ENCODE measurements around the gene ARSG.
A peak's percentile ranks its signal among the peaks of the same experiment; 100 is the strongest.
"Not testable (repeated sequence)": the region's sequence is repeated elsewhere in the genome, so short reads cannot be mapped to it uniquely, and the experiment has no call there.

Gene ARSG

GRCh38 chr17:68290955-68291835, at the start of gene ARSG, which contains the start of gene SLC16A6:
Gene ARSG (plus strand): TSS chr17:68291495. CDS start chr17:68307494, 15,999 bp downstream.
Gene SLC16A6 (minus strand): TSS chr17:68291127. CDS start chr17:68278320, 12,807 bp downstream.
- peak; percentile 59 to 63 for DNase-seq (ENCODE audit: low read depth in 2 of 2)

- no peak for DNase-seq (ENCODE audit: low read depth in 2 of 2)
These were observed 44.8 kb upstream of the ARSG start for GRCh38 chr17:68246271-68247028.

GRCh38 chr17:68247445-68248198, 43.7 kb upstream of the ARSG start, which contains the start of gene AMZ2:
Gene AMZ2 (plus strand): TSS chr17:68248043. CDS start chr17:68250188, 2,145 bp downstream.
- peak; percentile 96 to 98 for DNase-seq (ENCODE audit: low read depth in 2 of 2)

GRCh38 chr17:68248199-68248825, 43.0 kb upstream of the ARSG start:
- DNase-seq (ENCODE audit: low read depth in 2 of 2), result no peak

- no peak for DNase-seq (ENCODE audit: low read depth in 2 of 2)
These were observed 42.4 kb upstream of the ARSG start for GRCh38 chr17:68248891-68249290.

GRCh38 chr17:68249354-68249765, 41.9 kb upstream of the ARSG start:
- no peak for DNase-seq (ENCODE audit: low read depth in 2 of 2)

GRCh38 chr17:68253426-68253825, 37.9 kb upstream of the ARSG start:
- DNase-seq (ENCODE audit: low read depth in 2 of 2), result not testable (repeated sequence)

- no peak for DNase-seq (ENCODE audit: low read depth in 2 of 2)
These were observed 36.1 kb upstream of the ARSG start for GRCh38 chr17:68255151-68255550.

GRCh38 chr17:68255731-68256538, 35.4 kb upstream of the ARSG start:
- DNase-seq (ENCODE audit: low read depth in 2 of 2), result no peak

GRCh38 chr17:68256701-68257100, 34.6 kb upstream of the ARSG start:
- not testable (repeated sequence) for DNase-seq (ENCODE audit: low read depth in 2 of 2)

- no peak for DNase-seq (ENCODE audit: low read depth in 2 of 2)
These were observed 33.4 kb upstream of the ARSG start for GRCh38 chr17:68257934-68258333.

- peak; percentile 34 to 55 for DNase-seq (ENCODE audit: low read depth in 2 of 2)
These were observed 32.2 kb upstream of the ARSG start for GRCh38 chr17:68258890-68259647.

- not testable (repeated sequence) for DNase-seq (ENCODE audit: low read depth in 2 of 2)
These were observed 31.7 kb upstream of the ARSG start for GRCh38 chr17:68259648-68259951.

GRCh38 chr17:68260051-68260762, 31.1 kb upstream of the ARSG start:
- no peak for DNase-seq (ENCODE audit: low read depth in 2 of 2)

- DNase-seq (ENCODE audit: low read depth in 2 of 2), result not testable (repeated sequence)
These were observed 28.8 kb upstream of the ARSG start for GRCh38 chr17:68262467-68262866.

GRCh38 chr17:68263101-68263681, 28.1 kb upstream of the ARSG start:
- DNase-seq (ENCODE audit: low read depth in 2 of 2), result not testable (repeated sequence)

- not testable (repeated sequence) for DNase-seq (ENCODE audit: low read depth in 2 of 2)
These were observed 25.5 kb upstream of the ARSG start for GRCh38 chr17:68265833-68266232.

- no peak for DNase-seq (ENCODE audit: low read depth in 2 of 2)
These were observed 17.6 kb upstream of the ARSG start for GRCh38 chr17:68273722-68274121.

GRCh38 chr17:68276339-68276738, 15.0 kb upstream of the ARSG start:
- DNase-seq (ENCODE audit: low read depth in 2 of 2), result not testable (repeated sequence)
